ENCODE data around the gene SKA2.

SKA2 gene

DNA sequence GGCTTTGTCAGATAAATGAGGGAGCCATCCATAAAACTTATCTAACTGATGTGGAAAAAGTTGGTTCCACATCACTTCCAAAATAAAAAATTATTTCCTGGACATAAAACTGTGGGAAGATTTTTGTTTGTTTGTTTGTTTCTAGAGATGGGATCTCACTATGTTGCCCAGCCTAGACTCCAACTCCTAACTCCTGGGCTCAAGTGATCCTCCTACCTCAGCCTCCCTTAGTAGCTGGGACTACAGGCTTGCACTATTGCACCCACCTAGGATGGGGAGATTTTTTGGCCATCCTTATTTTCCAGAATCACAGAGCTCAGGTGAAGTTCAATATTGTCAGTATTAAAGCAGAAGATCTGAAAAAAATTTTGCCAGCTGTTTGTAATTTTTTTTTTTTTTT is 31.0 kb upstream of the SKA2 start:
- TF ChIP-seq TEAD4 (IDR thresholded peaks at IDR 0.05): no peak
- TF ChIP-seq, protein P1, sequence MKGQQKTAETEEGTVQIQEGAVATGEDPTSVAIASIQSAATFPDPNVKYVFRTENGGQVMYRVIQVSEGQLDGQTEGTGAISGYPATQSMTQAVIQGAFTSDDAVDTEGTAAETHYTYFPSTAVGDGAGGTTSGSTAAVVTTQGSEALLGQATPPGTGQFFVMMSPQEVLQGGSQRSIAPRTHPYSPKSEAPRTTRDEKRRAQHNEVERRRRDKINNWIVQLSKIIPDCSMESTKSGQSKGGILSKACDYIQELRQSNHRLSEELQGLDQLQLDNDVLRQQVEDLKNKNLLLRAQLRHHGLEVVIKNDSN (IDR thresholded peaks at IDR 0.05): no peak
- no peak for TF ChIP-seq TAF1 (IDR thresholded peaks at IDR 0.05; ENCODE audit: low read depth)
- no peak for TF ChIP-seq YY1 (IDR thresholded peaks at IDR 0.05; ENCODE audit: low read depth)
- TF ChIP-seq FOXM1 (IDR thresholded peaks at IDR 0.05; ENCODE audit: borderline replicate concordance, low read depth): no peak
- TF ChIP-seq, protein P2, sequence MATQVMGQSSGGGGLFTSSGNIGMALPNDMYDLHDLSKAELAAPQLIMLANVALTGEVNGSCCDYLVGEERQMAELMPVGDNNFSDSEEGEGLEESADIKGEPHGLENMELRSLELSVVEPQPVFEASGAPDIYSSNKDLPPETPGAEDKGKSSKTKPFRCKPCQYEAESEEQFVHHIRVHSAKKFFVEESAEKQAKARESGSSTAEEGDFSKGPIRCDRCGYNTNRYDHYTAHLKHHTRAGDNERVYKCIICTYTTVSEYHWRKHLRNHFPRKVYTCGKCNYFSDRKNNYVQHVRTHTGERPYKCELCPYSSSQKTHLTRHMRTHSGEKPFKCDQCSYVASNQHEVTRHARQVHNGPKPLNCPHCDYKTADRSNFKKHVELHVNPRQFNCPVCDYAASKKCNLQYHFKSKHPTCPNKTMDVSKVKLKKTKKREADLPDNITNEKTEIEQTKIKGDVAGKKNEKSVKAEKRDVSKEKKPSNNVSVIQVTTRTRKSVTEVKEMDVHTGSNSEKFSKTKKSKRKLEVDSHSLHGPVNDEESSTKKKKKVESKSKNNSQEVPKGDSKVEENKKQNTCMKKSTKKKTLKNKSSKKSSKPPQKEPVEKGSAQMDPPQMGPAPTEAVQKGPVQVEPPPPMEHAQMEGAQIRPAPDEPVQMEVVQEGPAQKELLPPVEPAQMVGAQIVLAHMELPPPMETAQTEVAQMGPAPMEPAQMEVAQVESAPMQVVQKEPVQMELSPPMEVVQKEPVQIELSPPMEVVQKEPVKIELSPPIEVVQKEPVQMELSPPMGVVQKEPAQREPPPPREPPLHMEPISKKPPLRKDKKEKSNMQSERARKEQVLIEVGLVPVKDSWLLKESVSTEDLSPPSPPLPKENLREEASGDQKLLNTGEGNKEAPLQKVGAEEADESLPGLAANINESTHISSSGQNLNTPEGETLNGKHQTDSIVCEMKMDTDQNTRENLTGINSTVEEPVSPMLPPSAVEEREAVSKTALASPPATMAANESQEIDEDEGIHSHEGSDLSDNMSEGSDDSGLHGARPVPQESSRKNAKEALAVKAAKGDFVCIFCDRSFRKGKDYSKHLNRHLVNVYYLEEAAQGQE (IDR thresholded peaks at IDR 0.05; ENCODE audit: low read depth): no peak
- TF ChIP-seq NFIC (IDR thresholded peaks at IDR 0.05): no peak
- TF ChIP-seq ZBTB7A (IDR thresholded peaks at IDR 0.05; ENCODE audit: low read depth): no peak
- no peak for TF ChIP-seq CREB1 (IDR thresholded peaks at IDR 0.05; ENCODE audit: low read depth)
- TF ChIP-seq, protein P3, sequence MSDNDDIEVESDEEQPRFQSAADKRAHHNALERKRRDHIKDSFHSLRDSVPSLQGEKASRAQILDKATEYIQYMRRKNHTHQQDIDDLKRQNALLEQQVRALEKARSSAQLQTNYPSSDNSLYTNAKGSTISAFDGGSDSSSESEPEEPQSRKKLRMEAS (IDR thresholded peaks at IDR 0.05): no peak
- no peak for TF ChIP-seq EP300 (IDR thresholded peaks at IDR 0.05; ENCODE audit: borderline replicate concordance)

DNA sequence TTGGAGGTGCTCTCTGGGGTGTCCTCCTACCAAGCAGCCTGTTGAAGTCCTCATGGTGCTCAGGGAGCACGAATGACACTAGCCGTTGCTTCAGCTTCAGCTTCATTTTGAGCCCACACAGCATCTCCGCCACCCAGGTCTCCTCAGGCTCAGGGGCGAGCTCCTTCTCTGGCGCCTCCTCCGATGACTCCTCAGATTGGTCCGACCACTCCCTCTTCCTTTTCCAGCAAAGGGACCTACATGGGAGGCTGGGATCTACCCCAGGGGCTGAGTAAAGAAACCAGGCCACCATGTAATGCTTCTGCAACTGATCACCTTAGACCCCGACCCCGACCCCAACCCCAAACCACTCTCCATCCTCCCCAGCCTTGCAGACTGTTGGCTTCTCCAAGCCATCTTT is 26.5 kb upstream of the SKA2 start:
- TF ChIP-seq EP300 (IDR thresholded peaks at IDR 0.05; ENCODE audit: borderline replicate concordance): no peak
- TF ChIP-seq TCF12 (IDR thresholded peaks at IDR 0.05; ENCODE audit: low read depth): no peak
- TF ChIP-seq, protein P1 (IDR thresholded peaks at IDR 0.05): no peak
- TF ChIP-seq CREB1 (IDR thresholded peaks at IDR 0.05; ENCODE audit: low read depth): no peak
- no peak for TF ChIP-seq ZBTB7A (IDR thresholded peaks at IDR 0.05; ENCODE audit: low read depth)
- no peak for TF ChIP-seq TEAD4 (IDR thresholded peaks at IDR 0.05)
- no peak for TF ChIP-seq RAD21 (IDR thresholded peaks at IDR 0.05; ENCODE audit: low read depth)
- no peak for TF ChIP-seq EGR1 (IDR thresholded peaks at IDR 0.05)
- TF ChIP-seq, protein P3 (IDR thresholded peaks at IDR 0.05): no peak
- TF ChIP-seq YY1 (IDR thresholded peaks at IDR 0.05; ENCODE audit: low read depth): no peak
- TF ChIP-seq, protein P2 (IDR thresholded peaks at IDR 0.05; ENCODE audit: low read depth): no peak
- no peak for TF ChIP-seq TAF1 (IDR thresholded peaks at IDR 0.05; ENCODE audit: low read depth)
- no peak for TF ChIP-seq CEBPB (IDR thresholded peaks at IDR 0.05)
- TF ChIP-seq NFIC (IDR thresholded peaks at IDR 0.05): no peak
- no peak for TF ChIP-seq FOXM1 (IDR thresholded peaks at IDR 0.05; ENCODE audit: borderline replicate concordance, low read depth)

DNA sequence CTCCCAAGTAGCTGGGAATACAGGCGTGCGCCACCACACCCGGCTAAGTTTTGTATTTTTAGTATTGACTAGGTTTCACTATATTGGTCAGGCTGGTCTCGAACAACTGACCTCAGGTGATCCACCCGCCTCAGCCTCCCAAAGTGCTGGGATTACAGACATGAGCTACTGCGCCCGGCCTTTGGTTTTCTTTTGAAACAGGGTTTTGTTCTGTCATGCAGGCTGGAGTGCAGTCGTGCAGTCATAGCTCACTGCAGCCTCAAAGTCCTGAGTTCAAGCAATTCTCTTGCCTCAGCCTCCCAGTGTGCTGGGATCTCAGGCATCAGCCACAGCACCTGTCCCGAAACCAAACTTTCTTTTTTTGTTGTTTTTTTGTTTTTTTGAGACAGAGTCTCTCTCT is 25.6 kb upstream of the SKA2 start:
- TF ChIP-seq TEAD4 (IDR thresholded peaks at IDR 0.05) (no peak), ZBTB7A (IDR thresholded peaks at IDR 0.05; ENCODE audit: low read depth) (no peak), EP300 (IDR thresholded peaks at IDR 0.05; ENCODE audit: borderline replicate concordance) (no peak), TAF1 (IDR thresholded peaks at IDR 0.05; ENCODE audit: low read depth) (no peak), RAD21 (IDR thresholded peaks at IDR 0.05; ENCODE audit: low read depth) (no peak), TCF12 (IDR thresholded peaks at IDR 0.05; ENCODE audit: low read depth) (no peak), CREB1 (IDR thresholded peaks at IDR 0.05; ENCODE audit: low read depth) (no peak), NFIC (IDR thresholded peaks at IDR 0.05) (no peak), FOXM1 (IDR thresholded peaks at IDR 0.05; ENCODE audit: borderline replicate concordance, low read depth) (no peak), CEBPB (IDR thresholded peaks at IDR 0.05) (no peak), YY1 (IDR thresholded peaks at IDR 0.05; ENCODE audit: low read depth) (no peak), EGR1 (IDR thresholded peaks at IDR 0.05) (no peak)
- TF ChIP-seq, protein P1 (IDR thresholded peaks at IDR 0.05): no peak
- TF ChIP-seq, protein P3 (IDR thresholded peaks at IDR 0.05): no peak
- TF ChIP-seq, protein P2 (IDR thresholded peaks at IDR 0.05; ENCODE audit: low read depth): no peak
